ENCODE results near the gene KTI12. TPM values are rescaled to one million over a fixed set of nuclear protein-coding genes. Genes with fewer than 3 reads are reported as not detected.
"Not testable (repeated sequence)": the region's sequence is repeated elsewhere in the genome, so short reads cannot be mapped to it uniquely, and the experiment has no call there.

Gene KTI12
- polyA plus RNA-seq, 2 of the 4 experiments (the other 2 are of a cell fraction): 11.8 to 12.0 TPM

DNA sequence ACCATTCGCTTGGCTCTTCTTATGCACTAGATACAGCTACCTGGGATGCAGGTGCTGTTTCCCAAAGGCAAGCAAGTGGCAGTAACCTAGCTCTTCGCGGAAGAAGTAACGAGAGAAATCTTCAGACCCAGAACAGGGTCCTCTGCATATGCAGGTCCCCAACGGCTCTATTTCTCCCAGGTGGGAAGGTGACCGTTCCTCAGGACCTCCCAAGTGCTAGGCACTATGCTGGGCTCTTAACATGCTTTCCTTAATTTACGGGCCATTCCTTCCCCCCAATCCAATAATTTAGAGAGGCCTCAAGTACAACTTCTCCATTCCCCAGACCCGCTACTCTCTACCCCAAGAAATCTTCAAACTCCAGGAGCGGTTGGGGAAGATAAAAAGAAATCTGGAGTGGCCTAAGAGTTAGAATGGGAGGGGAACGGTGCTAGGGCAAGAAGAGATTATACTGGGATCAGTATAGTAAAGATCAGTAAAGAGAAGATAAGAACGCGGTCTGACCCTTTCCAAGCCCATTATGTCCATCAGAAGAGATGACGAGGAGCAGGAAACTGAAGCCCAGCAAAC, 21.0 kb upstream of the KTI12 start:
- CTCF ChIA-PET: interaction anchor here (0.6 kb wide), 1 partner anchor 313 kb away, joined by 4 read pairs; no protein-coding TSS in a partner anchor
- POLR2A ChIA-PET: interaction anchor here (1.0 to 3.1 kb wide), 3 partner anchors 13 to 65 kb away, joined by 3 to 13 read pairs (median 3); partner anchors contain the start of gene KTI12
- Histone ChIP-seq H3K4me2 (peak overlapping the region; percentile 85), H3K27ac (peak overlapping the region; percentile 99 to 100), H3K9me3 (no peaks in the 10 kb centered on the region), H3K4me1 (peaks cover 26% of the 10 kb centered on the region), H3K4me3 (peak overlapping the region; percentile 85)
- 11% methylated on average over 12 of the region's 13 CpGs for WGBS (ENCODE audit: missing lambda C conversion rate)
- ATAC-seq: no peak
- DNase-seq (ENCODE audit: low read depth in 1 of 2, low spot score in 1 of 2): no peak
- TF ChIP-seq HOXB13 (CRISPR knock-in tag; IDR thresholded peaks at IDR 0.05; ENCODE audit: low read depth) (no peak), JUN (IDR thresholded peaks at IDR 0.05) (no peak), MYC (IDR thresholded peaks at IDR 0.05; ENCODE audit: borderline replicate concordance, low read length) (no peak), EHF (CRISPR knock-in tag; IDR thresholded peaks at IDR 0.05) (no peak), NFE2L2 (conservative IDR thresholded peaks at IDR 0.05; ENCODE audit: low read length) (no peak), RNF2 (IDR thresholded peaks at IDR 0.05; ENCODE audit: borderline replicate concordance, low read depth) (no peak), ZC3H11A (IDR thresholded peaks at IDR 0.05) (no peak), FOSL2 (IDR thresholded peaks at IDR 0.05) (no peak), FOSL2 (CRISPR knock-in tag; IDR thresholded peaks at IDR 0.05) (no peak), KDM1A (IDR thresholded peaks at IDR 0.05; ENCODE audit: low read depth) (no peak), HDAC2 (IDR thresholded peaks at IDR 0.05) (no peak), HOXA7 (CRISPR knock-in tag; IDR thresholded peaks at IDR 0.05) (no peak), TP53 (CRISPR knock-in tag; IDR thresholded peaks at IDR 0.05) (no peak), MAZ (IDR thresholded peaks at IDR 0.05; ENCODE audit: borderline replicate concordance, low read depth, low read length) (no peak), RFX5 (IDR thresholded peaks at IDR 0.05) (no peak), CEBPB (IDR thresholded peaks at IDR 0.05) (no peak)
- TF ChIP-seq, protein P1, sequence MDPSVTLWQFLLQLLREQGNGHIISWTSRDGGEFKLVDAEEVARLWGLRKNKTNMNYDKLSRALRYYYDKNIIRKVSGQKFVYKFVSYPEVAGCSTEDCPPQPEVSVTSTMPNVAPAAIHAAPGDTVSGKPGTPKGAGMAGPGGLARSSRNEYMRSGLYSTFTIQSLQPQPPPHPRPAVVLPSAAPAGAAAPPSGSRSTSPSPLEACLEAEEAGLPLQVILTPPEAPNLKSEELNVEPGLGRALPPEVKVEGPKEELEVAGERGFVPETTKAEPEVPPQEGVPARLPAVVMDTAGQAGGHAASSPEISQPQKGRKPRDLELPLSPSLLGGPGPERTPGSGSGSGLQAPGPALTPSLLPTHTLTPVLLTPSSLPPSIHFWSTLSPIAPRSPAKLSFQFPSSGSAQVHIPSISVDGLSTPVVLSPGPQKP (IDR thresholded peaks at IDR 0.05; ENCODE audit: low read depth, low read length): no peak
- TF ChIP-seq, protein P2, sequence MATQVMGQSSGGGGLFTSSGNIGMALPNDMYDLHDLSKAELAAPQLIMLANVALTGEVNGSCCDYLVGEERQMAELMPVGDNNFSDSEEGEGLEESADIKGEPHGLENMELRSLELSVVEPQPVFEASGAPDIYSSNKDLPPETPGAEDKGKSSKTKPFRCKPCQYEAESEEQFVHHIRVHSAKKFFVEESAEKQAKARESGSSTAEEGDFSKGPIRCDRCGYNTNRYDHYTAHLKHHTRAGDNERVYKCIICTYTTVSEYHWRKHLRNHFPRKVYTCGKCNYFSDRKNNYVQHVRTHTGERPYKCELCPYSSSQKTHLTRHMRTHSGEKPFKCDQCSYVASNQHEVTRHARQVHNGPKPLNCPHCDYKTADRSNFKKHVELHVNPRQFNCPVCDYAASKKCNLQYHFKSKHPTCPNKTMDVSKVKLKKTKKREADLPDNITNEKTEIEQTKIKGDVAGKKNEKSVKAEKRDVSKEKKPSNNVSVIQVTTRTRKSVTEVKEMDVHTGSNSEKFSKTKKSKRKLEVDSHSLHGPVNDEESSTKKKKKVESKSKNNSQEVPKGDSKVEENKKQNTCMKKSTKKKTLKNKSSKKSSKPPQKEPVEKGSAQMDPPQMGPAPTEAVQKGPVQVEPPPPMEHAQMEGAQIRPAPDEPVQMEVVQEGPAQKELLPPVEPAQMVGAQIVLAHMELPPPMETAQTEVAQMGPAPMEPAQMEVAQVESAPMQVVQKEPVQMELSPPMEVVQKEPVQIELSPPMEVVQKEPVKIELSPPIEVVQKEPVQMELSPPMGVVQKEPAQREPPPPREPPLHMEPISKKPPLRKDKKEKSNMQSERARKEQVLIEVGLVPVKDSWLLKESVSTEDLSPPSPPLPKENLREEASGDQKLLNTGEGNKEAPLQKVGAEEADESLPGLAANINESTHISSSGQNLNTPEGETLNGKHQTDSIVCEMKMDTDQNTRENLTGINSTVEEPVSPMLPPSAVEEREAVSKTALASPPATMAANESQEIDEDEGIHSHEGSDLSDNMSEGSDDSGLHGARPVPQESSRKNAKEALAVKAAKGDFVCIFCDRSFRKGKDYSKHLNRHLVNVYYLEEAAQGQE (IDR thresholded peaks at IDR 0.05): no peak
- FAIRE-seq: no peak

DNA sequence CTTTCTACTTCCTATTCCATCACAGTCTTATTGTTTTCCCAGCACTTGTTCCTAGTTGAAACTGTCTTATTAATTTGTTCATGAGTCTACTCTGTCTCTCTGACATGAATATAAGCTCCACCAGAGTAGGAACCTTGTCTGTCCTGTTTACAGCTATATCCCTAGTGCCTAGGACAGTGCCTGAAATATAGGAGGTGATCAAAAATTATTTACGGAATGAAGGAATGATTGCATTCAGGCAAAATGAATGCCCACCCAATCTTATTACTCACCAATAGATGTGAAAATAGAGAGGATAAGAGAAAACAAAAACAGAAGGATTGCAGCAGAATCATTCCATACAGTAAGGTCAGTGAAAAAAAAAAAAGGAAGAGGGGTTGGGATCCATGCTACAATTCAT, 20.3 kb upstream of the KTI12 start:
- no peaks in the 10 kb centered on the region for H3K9me3 ChIP-seq
- peaks cover 19% of the 10 kb centered on the region for H3K4me1 ChIP-seq
- ChIA-PET CTCF (interaction anchor here (0.6 kb wide), 1 partner anchor 314 kb away, joined by 4 read pairs; no protein-coding TSS in a partner anchor), POLR2A (interaction anchor here (3.1 kb wide), 1 partner anchor 21 kb away, joined by 13 read pairs; the partner anchor contains the start of gene KTI12)
- peak overlapping the region; percentile 85 for H3K4me2 ChIP-seq
- WGBS (ENCODE audit: missing lambda C conversion rate): 92% methylated on average over 1 of the region's 1 CpG
- no peak for DNase-seq (ENCODE audit: low read depth in 1 of 2, low spot score in 1 of 2)
- peak overlapping the region; percentile 85 for H3K4me3 ChIP-seq
- peak overlapping the region in 1 of 2 experiments; percentile 100; a peak in 3 of 6 replicates for H3K27ac ChIP-seq
- no peak for FAIRE-seq
- ATAC-seq: no peak
- no peak for TF ChIP-seq ESRRA (IDR thresholded peaks at IDR 0.05; ENCODE audit: borderline replicate concordance, low read length)
- TF ChIP-seq NPAS2 (CRISPR knock-in tag; IDR thresholded peaks at IDR 0.05; ENCODE audit: borderline replicate concordance): no peak

DNA sequence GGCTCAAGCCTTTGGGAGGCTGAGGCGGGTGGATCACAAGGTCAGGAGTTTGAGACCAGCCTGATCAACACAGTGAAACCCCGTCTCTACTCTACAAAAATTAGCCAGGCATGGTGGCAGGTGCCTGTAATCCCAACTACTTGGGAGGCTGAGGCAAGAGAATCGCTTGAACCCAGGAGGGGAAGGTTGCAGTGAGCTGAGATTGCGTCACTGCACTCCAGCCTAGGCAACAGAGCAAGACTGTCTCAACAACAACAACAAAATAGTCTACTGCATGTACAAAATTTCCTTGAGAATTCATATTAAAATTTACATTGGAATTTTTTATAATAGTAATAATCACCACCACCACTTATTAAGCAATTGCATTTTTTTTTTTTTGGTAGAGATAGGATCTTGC, 15.7 kb upstream of the KTI12 start:
- 95% methylated on average over 4 of the region's 4 CpGs for WGBS (ENCODE audit: missing lambda C conversion rate)
- POLR2A ChIA-PET, FAIRE-seq: not testable (repeated sequence)

DNA sequence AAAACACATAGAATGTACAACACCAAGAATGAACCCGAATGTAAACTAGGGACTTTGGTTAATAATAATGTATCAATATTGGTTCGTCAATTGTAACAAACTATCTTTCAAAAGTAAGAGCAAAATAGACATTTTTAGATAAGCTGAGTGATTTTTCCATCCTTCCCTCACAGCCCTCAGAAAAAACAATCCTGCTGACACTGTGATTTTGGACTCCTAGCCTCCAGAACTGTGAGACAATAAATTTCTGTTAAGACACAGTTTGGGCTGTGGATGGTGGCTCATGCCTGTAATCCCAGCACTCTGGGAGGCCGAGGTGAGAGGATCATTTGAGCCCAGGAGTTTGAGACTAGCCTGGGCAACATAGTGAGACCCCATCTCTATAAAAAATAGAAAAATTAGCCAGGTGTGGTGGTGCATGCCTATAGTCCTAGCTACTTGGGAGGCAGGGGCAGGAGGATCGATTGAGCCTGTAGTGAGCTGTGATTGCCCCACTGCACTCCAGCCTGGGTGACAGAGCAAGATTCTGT, 12.1 kb upstream of the KTI12 start:
- H3K9me3 ChIP-seq; DNase-seq (ENCODE audit: low read depth in 1 of 2, low spot score in 1 of 2); POLR2A ChIA-PET; FAIRE-seq; H3K4me1 ChIP-seq; H3K4me3 ChIP-seq; ATAC-seq; CTCF ChIA-PET; H3K4me2 ChIP-seq; H3K27ac ChIP-seq: not testable (repeated sequence)
- 89% methylated on average over 4 of the region's 4 CpGs for WGBS (ENCODE audit: missing lambda C conversion rate)

More for the DNA sequence above, 15.7 kb upstream of the KTI12 start:
- CTCF ChIA-PET: interaction anchor here (1.1 kb wide), 1 partner anchor 153 kb away, joined by 3 read pairs; no protein-coding TSS in a partner anchor
- not testable (repeated sequence) for H3K27ac ChIP-seq; ATAC-seq; DNase-seq (ENCODE audit: low read depth in 1 of 2, low spot score in 1 of 2); H3K4me2 ChIP-seq; H3K4me1 ChIP-seq; H3K4me3 ChIP-seq; H3K9me3 ChIP-seq

Data from A549 (cell line).